ENCODE data around the gene CDH15. TPM values are rescaled to one million over a fixed set of nuclear protein-coding genes. Genes with fewer than 3 reads are reported as not detected.

CDH15 gene
- total and polyA plus RNA-seq, 2 of the 13 experiments (the other 11 are each of a cell fraction or from before 2014, with no cell fraction given) = 0.74 to 2.2 TPM

DNA sequence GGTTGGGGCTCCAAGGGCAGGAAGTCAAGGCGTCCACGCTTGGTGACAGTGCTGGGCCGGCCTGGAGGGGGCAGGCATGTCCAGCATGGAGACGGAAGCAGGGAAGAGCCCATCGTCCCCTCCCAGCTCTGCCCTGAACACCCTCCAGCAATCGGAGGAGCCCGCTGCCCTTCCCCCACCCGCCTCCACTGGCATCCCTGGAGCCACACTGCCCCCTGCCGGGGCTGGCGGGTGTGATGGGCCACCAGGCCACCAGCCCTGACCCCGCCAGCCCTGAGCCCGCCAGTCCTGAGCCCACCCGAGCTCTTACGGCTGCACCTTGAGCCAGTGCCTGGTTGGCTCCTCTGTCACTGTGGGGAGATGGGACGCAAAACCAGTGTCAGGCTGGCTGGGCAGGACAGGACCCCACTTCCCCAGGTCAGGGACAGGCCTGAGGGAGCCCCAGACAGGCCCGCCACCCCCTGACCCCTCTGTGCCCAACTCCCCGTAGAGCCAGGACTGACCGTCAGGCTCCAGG is 4.1 kb upstream of the CDH15 start:
- ChIA-PET CTCF (ENCODE audit: low intra/inter-chr PET ratio, low total read pairs) (interaction anchor here (1.1 to 3.4 kb wide), 8 partner anchors 49 to 430 kb away, joined by 3 to 17 read pairs (median 6); no protein-coding TSS in a partner anchor), POLR2A (interaction anchor here (1.0 to 1.5 kb wide), 5 partner anchors 25 to 311 kb away, joined by 3 to 9 read pairs (median 4); partner anchors contain the start of genes GALNS, SLC22A31 and TRAPPC2L)
- no peak overlapping the region for H3K27ac ChIP-seq (ENCODE audit: extremely low read length, insufficient read depth, low read length)
- intact Hi-C loops (cut with micrococcal nuclease; ENCODE audit: unreplicated experiment) = loop anchor here (5.0 kb wide), 4 partner anchors 225 to 425 kb away; no protein-coding TSS in a partner anchor
- no peaks in the 10 kb centered on the region for H3K36me3 ChIP-seq (replicated peaks in 1 of 2; ENCODE audit: control insufficient read depth in 1 of 2, insufficient read depth in 2 of 2, low read length in 2 of 2)
- in situ Hi-C loops (cut with HindIII; ENCODE audit: extremely low pct_ligation_motif_present, low pct_unique_long_range_greater_than_20kb) = loop anchor here (5.0 kb wide), 3 partner anchors 230 to 410 kb away; no protein-coding TSS in a partner anchor
- peak; percentile 44 for FAIRE-seq
- no peaks in the 10 kb centered on the region for H3K79me2 ChIP-seq (ENCODE audit: insufficient read depth, low read length)
- H4K20me1 ChIP-seq (ENCODE audit: insufficient read depth, low read length) = peaks cover 10% of the 10 kb centered on the region
- peak; percentile 86 for DNase-seq (ENCODE audit: low spot score)
- no peak overlapping the region for H2AFZ ChIP-seq (ENCODE audit: low read length)
- 12% methylated on average over 7 of the region's 18 CpGs for whole genome bisulfite sequencing (ENCODE audit: low lambda C conversion rate)
- peaks cover 54% of the 10 kb centered on the region for H3K4me1 ChIP-seq (ENCODE audit: insufficient read depth, low read length)
- peaks cover 33 to 80% of the 10 kb centered on the region in 2 experiments for H3K27me3 ChIP-seq (ENCODE audit: control insufficient read depth in 1 of 2, insufficient read depth in 2 of 2, low read length in 2 of 2)
- peak overlapping the region in 1 of 3 experiments; percentile 65; a peak in 1 of 6 replicates for H3K4me3 ChIP-seq (replicated peaks in 1 of 3; ENCODE audit: insufficient read depth in 1 of 3, low read depth in 2 of 3, low read length in 3 of 3)
- peak; percentile 68 for ATAC-seq
- no TSS peak for BruUV-seq (replicated peaks)
- H3K4me2 ChIP-seq (ENCODE audit: low read depth, low read length) = peak overlapping the region; percentile 78
- H3K9ac ChIP-seq (ENCODE audit: insufficient read depth, low read depth, low read length) = no peak overlapping the region
- no peaks in the 10 kb centered on the region for H3K9me3 ChIP-seq (ENCODE audit: low read length)
- TF ChIP-seq, protein P1, sequence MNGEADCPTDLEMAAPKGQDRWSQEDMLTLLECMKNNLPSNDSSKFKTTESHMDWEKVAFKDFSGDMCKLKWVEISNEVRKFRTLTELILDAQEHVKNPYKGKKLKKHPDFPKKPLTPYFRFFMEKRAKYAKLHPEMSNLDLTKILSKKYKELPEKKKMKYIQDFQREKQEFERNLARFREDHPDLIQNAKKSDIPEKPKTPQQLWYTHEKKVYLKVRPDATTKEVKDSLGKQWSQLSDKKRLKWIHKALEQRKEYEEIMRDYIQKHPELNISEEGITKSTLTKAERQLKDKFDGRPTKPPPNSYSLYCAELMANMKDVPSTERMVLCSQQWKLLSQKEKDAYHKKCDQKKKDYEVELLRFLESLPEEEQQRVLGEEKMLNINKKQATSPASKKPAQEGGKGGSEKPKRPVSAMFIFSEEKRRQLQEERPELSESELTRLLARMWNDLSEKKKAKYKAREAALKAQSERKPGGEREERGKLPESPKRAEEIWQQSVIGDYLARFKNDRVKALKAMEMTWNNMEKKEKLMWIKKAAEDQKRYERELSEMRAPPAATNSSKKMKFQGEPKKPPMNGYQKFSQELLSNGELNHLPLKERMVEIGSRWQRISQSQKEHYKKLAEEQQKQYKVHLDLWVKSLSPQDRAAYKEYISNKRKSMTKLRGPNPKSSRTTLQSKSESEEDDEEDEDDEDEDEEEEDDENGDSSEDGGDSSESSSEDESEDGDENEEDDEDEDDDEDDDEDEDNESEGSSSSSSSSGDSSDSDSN (CRISPR knock-in tag; IDR thresholded peaks at IDR 0.05) = peak; percentile 84
- TF ChIP-seq ZNF121 (CRISPR knock-in tag; IDR thresholded peaks at IDR 0.05) (no peak), ZNF33B (CRISPR knock-in tag; IDR thresholded peaks at IDR 0.05) (0 out of 2 replicates have a peak, but pooled peaks have one; percentile 5), MED13 (CRISPR knock-in tag; IDR thresholded peaks at IDR 0.05) (no peak), ZBTB49 (CRISPR knock-in tag; IDR thresholded peaks at IDR 0.05; ENCODE audit: borderline replicate concordance) (peak; percentile 64; the same call in 1 of the 2 replicates), RNF2 (conservative IDR thresholded peaks at IDR 0.05; ENCODE audit: low read depth) (0 out of 2 replicates have a peak, but pooled peaks have one; percentile 29), SALL2 (CRISPR knock-in tag; IDR thresholded peaks at IDR 0.05) (0 out of 2 replicates have a peak, but pooled peaks have one; percentile 66), FOXO1 (CRISPR knock-in tag; IDR thresholded peaks at IDR 0.05) (peak; percentile 76; the same call in 1 of the 2 replicates), XBP1 (CRISPR knock-in tag; IDR thresholded peaks at IDR 0.05) (no peak), ZNF160 (CRISPR knock-in tag; IDR thresholded peaks at IDR 0.05) (peak; percentile 77; the same call in 1 of the 2 replicates), MED8 (CRISPR knock-in tag; IDR thresholded peaks at IDR 0.05; ENCODE audit: insufficient replicate concordance) (no peak), ZZZ3 (CRISPR knock-in tag; IDR thresholded peaks at IDR 0.05; ENCODE audit: borderline replicate concordance) (peak; percentile 78; the same call in 1 of the 2 replicates), PHF20 (CRISPR knock-in tag; IDR thresholded peaks at IDR 0.05) (peak; percentile 51; the same call in 1 of the 2 replicates)
- TF ChIP-seq, protein P2, sequence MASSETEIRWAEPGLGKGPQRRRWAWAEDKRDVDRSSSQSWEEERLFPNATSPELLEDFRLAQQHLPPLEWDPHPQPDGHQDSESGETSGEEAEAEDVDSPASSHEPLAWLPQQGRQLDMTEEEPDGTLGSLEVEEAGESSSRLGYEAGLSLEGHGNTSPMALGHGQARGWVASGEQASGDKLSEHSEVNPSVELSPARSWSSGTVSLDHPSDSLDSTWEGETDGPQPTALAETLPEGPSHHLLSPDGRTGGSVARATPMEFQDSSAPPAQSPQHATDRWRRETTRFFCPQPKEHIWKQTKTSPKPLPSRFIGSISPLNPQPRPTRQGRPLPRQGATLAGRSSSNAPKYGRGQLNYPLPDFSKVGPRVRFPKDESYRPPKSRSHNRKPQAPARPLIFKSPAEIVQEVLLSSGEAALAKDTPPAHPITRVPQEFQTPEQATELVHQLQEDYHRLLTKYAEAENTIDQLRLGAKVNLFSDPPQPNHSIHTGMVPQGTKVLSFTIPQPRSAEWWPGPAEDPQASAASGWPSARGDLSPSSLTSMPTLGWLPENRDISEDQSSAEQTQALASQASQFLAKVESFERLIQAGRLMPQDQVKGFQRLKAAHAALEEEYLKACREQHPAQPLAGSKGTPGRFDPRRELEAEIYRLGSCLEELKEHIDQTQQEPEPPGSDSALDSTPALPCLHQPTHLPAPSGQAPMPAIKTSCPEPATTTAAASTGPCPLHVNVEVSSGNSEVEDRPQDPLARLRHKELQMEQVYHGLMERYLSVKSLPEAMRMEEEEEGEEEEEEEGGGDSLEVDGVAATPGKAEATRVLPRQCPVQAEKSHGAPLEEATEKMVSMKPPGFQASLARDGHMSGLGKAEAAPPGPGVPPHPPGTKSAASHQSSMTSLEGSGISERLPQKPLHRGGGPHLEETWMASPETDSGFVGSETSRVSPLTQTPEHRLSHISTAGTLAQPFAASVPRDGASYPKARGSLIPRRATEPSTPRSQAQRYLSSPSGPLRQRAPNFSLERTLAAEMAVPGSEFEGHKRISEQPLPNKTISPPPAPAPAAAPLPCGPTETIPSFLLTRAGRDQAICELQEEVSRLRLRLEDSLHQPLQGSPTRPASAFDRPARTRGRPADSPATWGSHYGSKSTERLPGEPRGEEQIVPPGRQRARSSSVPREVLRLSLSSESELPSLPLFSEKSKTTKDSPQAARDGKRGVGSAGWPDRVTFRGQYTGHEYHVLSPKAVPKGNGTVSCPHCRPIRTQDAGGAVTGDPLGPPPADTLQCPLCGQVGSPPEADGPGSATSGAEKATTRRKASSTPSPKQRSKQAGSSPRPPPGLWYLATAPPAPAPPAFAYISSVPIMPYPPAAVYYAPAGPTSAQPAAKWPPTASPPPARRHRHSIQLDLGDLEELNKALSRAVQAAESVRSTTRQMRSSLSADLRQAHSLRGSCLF (CRISPR knock-in tag; IDR thresholded peaks at IDR 0.05; ENCODE audit: borderline replicate concordance) = no peak
